Lung (tissue), 12 donors: ENCODE results near the gene IQSEC1. TPM values are rescaled to one million over a fixed set of nuclear protein-coding genes. Genes with fewer than 3 reads are reported as not detected.

Source experiments
- ATAC-seq: fragments of 200-7000 bp; cut with Tn5 transposase; one replicate; pipeline ENCODE4 v1.9.1; 2020; ENCODE audit warnings: moderate number of reproducible peaks; ENCODE audit not compliant: insufficient read depth, low FRiP score
- DNase-seq, 3 donors: peaks; one replicate each; pipeline ENCODE4 v3.0.0-alpha.2; 2013 to 2017
- H3K27ac ChIP-seq, 2 donors: one replicate each; pipeline ENCODE4 v1.5.1; 2013; ENCODE audit warnings: mild to moderate bottlenecking in 2 of 2, moderate library complexity in 2 of 2, control low read depth in 1 of 2, inconsistent platforms in 1 of 2, low read depth in 1 of 2, low read length in 1 of 2
- H3K27me3 ChIP-seq, 3 donors: one replicate each; pipeline ENCODE4 v1.5.1; 2013; ENCODE audit warnings: low read length in 2 of 3; ENCODE audit not compliant: control insufficient read depth in 3 of 3, insufficient read depth in 3 of 3
- H3K36me3 ChIP-seq, 4 donors: one replicate each; pipeline ENCODE4 v1.5.1; 2013; ENCODE audit warnings: low read length in 4 of 4, mild to moderate bottlenecking in 1 of 4, moderate library complexity in 1 of 4; ENCODE audit not compliant: control insufficient read depth in 4 of 4, insufficient read depth in 4 of 4
- H3K4me1 ChIP-seq, 5 donors: one replicate each; pipeline ENCODE4 v1.5.1; 2013; ENCODE audit warnings: low read length in 5 of 5, mild to moderate bottlenecking in 2 of 5, moderate library complexity in 1 of 5; ENCODE audit not compliant: control insufficient read depth in 5 of 5, insufficient read depth in 5 of 5
- H3K4me3 ChIP-seq: one replicate; pipeline ENCODE4 v1.5.1; 2013; ENCODE audit warnings: mild to moderate bottlenecking, control low read depth, moderate library complexity
- H3K9ac ChIP-seq, 2 donors: one replicate each; pipeline ENCODE4 v1.5.1; 2013; ENCODE audit warnings: low read length in 2 of 2, control low read depth in 1 of 2; ENCODE audit not compliant: insufficient read depth in 1 of 2
- H3K9me3 ChIP-seq, 4 donors: one replicate each; pipeline ENCODE4 v1.5.1; 2013; ENCODE audit warnings: low read length in 3 of 4, mild to moderate bottlenecking in 1 of 4, moderate library complexity in 1 of 4; ENCODE audit not compliant: control insufficient read depth in 4 of 4, insufficient read depth in 3 of 4
- WGBS, 2 donors: extraction: QIAGEN DNeasy Blood & Tissue Kit; methylation state at CpG; one replicate each; pipeline ENCODE4 v1.1.7; 2013; 5-methylcytosine and 5-hydroxymethylcytosine counted together
- polyA plus RNA-seq, 2 donors: library from polyadenylated mRNA; stranded (reverse); fragments of 200-250 nt; gene quantifications; one replicate each; pipeline ENCODE4 v1.2.1, GENCODE V29; 2013
- total RNA-seq, 2 donors: library from RNA; depleted of rRNA in 1 of 2; stranded (reverse); fragments of >200 nt in 1 of 2; gene quantifications; one replicate each; pipeline ENCODE4 v1.2.1, GENCODE V29; 2014 to 2021
- TF ChIP-seq, protein P1 (sequence below): IDR thresholded peaks from 2 replicates; pipeline ENCODE4 v1.5.1; 2012; ENCODE audit warnings: mild to moderate bottlenecking; ENCODE audit errors: control extremely low read depth, extremely low read depth
- donor health status: control.
- donor health status: control.
- donor health status: Bipolar disorder and iron deficiency.
- donor health status: healthy.
- donor health status: DM: yes; HTN: yes; CAD: no.

IQSEC1 gene
- total and polyA plus RNA-seq, 4 donors, result 13.9 to 69.1 (median 31.1) TPM

DNA sequence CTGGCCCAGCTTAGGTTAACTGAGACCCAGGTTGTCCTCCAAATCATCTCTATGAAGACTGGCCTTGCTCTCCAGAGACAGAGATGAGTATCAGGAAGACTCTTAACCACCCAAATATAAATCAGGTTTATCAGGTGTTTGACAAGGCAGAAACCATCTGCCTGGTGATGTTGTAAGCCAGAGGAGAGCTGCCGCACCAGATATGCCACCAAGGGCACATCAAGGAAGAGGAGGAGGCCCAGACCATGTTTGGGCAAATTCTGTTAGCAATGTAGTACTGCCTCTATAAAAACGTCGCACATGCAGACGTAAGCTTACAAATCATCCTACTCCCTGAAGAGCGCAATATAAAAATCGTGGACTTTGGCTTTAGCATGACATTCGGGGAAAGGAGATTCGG, 210.8 kb downstream of the IQSEC1 start:
- DNase-seq, result no peak
- Histone ChIP-seq H3K9me3 (peaks cover 0 to 7% (median 0%) of the 10 kb centered on the region in 4 donors), H3K27ac (no peak overlapping the region), H3K27me3 (no peaks in the 10 kb centered on the region), H3K36me3 (no peaks in the 10 kb centered on the region), H3K9ac (no peak overlapping the region), H3K4me3 (no peak overlapping the region), H3K4me1 (no peaks in the 10 kb centered on the region)
- TF ChIP-seq, protein P1, sequence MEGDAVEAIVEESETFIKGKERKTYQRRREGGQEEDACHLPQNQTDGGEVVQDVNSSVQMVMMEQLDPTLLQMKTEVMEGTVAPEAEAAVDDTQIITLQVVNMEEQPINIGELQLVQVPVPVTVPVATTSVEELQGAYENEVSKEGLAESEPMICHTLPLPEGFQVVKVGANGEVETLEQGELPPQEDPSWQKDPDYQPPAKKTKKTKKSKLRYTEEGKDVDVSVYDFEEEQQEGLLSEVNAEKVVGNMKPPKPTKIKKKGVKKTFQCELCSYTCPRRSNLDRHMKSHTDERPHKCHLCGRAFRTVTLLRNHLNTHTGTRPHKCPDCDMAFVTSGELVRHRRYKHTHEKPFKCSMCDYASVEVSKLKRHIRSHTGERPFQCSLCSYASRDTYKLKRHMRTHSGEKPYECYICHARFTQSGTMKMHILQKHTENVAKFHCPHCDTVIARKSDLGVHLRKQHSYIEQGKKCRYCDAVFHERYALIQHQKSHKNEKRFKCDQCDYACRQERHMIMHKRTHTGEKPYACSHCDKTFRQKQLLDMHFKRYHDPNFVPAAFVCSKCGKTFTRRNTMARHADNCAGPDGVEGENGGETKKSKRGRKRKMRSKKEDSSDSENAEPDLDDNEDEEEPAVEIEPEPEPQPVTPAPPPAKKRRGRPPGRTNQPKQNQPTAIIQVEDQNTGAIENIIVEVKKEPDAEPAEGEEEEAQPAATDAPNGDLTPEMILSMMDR, result no peak
- no peak for ATAC-seq
- WGBS, 2 donors, result 95% methylated on average over 8 of the region's 8 CpGs

DNA sequence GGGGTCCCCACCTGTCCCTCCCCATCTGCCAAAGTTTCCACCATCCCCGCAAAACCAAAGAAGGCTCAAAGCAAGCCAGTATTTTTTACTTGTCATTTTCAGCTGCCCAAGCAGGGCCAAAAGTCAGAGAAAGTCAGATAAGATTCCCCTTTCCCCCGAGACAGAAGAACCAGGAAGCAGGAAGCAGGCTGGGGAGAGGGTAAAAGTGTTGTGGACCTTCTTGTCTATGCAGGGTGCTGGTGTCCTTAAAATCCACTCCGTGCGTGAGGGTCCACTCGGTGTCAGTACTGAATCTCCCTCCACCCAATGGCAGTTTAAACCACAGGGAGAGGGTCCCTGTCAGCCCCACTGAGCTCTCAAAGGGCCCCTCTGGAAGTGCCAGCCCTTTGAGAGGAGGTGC, 211.6 kb downstream of the IQSEC1 start:
- Histone ChIP-seq H3K27ac (no peak overlapping the region), H3K4me1 (no peaks in the 10 kb centered on the region), H3K9ac (no peak overlapping the region), H3K9me3 (peaks cover 0 to 9% (median 0%) of the 10 kb centered on the region in 4 donors), H3K27me3 (no peaks in the 10 kb centered on the region), H3K36me3 (no peaks in the 10 kb centered on the region), H3K4me3 (no peak overlapping the region)
- WGBS, 2 donors, result 79 to 89% methylated on average over 5 of the region's 5 CpGs
- TF ChIP-seq, protein P1, result no peak
- DNase-seq, result no peak
- ATAC-seq, result no peak

DNA sequence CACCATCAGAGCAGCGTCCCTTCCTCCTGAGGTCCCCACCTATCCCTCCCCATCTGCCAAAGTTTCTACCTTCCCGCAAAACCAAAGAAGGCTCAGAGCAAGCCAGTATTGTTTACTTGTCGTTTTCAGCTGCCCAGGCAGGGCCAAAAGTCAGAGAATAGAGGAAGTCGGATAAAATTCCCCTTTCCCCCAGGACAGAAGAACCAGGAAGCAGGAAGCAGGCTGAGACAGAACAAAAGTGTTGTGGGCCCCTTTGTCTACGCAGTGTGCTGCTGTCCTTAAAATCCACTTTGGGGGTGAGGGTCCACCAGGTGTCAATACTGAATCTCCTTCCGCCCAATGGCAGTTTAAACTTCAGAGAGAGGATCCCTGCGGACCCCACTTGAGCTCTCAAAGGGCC, 213.4 kb downstream of the IQSEC1 start:
- 56 to 73% methylated on average over 7 of the region's 7 CpGs for WGBS, 2 donors
- Histone ChIP-seq H3K9ac (no peak overlapping the region), H3K9me3 (peaks cover 0 to 2% (median 0%) of the 10 kb centered on the region in 4 donors), H3K27me3 (no peaks in the 10 kb centered on the region), H3K27ac (no peak overlapping the region), H3K4me3 (no peak overlapping the region), H3K36me3 (no peaks in the 10 kb centered on the region), H3K4me1 (no peaks in the 10 kb centered on the region)
- ATAC-seq (no peak), DNase-seq (no peak)
- TF ChIP-seq, protein P1, result no peak

DNA sequence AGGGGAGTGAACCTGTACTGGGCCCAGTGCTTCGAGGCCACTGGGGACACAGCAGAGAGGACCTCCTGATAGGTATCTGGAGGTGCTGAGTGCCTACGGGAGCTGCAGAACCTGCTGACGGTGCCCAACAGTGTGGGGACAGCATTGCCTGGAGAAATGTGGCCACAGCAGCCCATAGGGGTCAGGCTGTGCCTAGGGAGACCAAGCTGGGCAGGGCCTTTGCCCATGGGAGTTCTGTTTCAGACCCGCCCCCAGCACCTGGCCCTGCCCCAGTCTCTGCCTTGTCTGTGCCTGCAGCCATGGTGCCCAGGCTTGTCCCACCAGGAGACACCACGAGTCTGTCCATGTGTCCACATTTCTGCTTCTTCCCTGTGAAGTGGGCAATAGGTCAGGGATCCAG, 216.6 kb downstream of the IQSEC1 start:
- Histone ChIP-seq H3K9ac (no peak overlapping the region), H3K4me1 (no peaks in the 10 kb centered on the region), H3K9me3 (peaks cover 0 to 2% (median 0%) of the 10 kb centered on the region in 4 donors), H3K27ac (no peak overlapping the region), H3K4me3 (no peak overlapping the region), H3K27me3 (no peaks in the 10 kb centered on the region), H3K36me3 (no peaks in the 10 kb centered on the region)
- ATAC-seq (no peak), DNase-seq (no peak)
- 89 to 94% methylated on average over 5 of the region's 5 CpGs for WGBS, 2 donors
- TF ChIP-seq, protein P1, result no peak
